Body of pancreas (tissue), 4 donors: Measurements from ENCODE around the gene SSBP4. TPM values are rescaled to one million over a fixed set of nuclear protein-coding genes. Genes with fewer than 3 reads are reported as not detected.

Source experiments
- ATAC-seq: fragments of 150-250 bp; one replicate; pipeline ENCODE4 v1.9.1; 2016
- DNase-seq, 4 donors: peaks; one replicate each; pipeline ENCODE4 v3.0.0-alpha.2; 2019
- H3K27ac ChIP-seq, 4 donors: fragments of 200-600 bp; sonication (generic); 1 replicate in 3 of 4; 2 replicates in 1 of 4; pipeline versions ENCODE4 v1.5.1 to v1.6.1; 2016 to 2019; ENCODE audit warnings: mild to moderate bottlenecking in 1 of 4, mixed read lengths in 1 of 4, moderate library complexity in 1 of 4
- H3K27me3 ChIP-seq, 2 donors: fragments of 200-600 bp; sonication (generic); one replicate each; pipeline ENCODE4 v1.6.0; 2016; ENCODE audit warnings: mild to moderate bottlenecking in 1 of 2
- H3K36me3 ChIP-seq, 2 donors: fragments of 200-600 bp; sonication (generic); replicated peaks in 1 of 2; 2 replicates each; pipeline ENCODE4 v1.5.1; 2016; ENCODE audit warnings: low read depth in 2 of 2; ENCODE audit not compliant: insufficient read depth in 1 of 2
- H3K4me1 ChIP-seq: fragments of 200-600 bp; sonication (generic); one replicate; pipeline ENCODE4 v1.6.0; 2016
- H3K4me3 ChIP-seq, 2 donors: fragments of 200-600 bp; sonication (generic); 1 replicate in 1 of 2; 2 replicates in 1 of 2; pipeline ENCODE4 v1.5.1; 2016 to 2019
- H3K9me3 ChIP-seq, 3 donors: fragments of 200-600 bp; sonication (generic); 1 replicate in 2 of 3; 2 replicates in 1 of 3; pipeline ENCODE4 v1.5.1; 2016
- CTCF ChIP-seq, 7 experiments: fragments of 450-650 bp in 4 of 7; fragments of 200-600 bp in 3 of 7; sonication (generic) in 3 of 7; IDR thresholded peaks; one replicate each; pipeline ENCODE4 v1.5.1; 2016 to 2019; ENCODE audit warnings: antibody characterized with exemption in 7 of 7
- POLR2A ChIP-seq, 3 donors: fragments of 450-650 bp; IDR thresholded peaks; one replicate each; pipeline ENCODE4 v1.6.1; 2016; ENCODE audit warnings: antibody characterized with exemption in 3 of 3, mild to moderate bottlenecking in 2 of 3
- WGBS, 2 donors: methylation state at CpG; one replicate each; pipeline ENCODE4 v1.1.5; 2017; 5-methylcytosine and 5-hydroxymethylcytosine counted together
- intact Hi-C: fragments of 100-400 bp; cut with DNase I; formaldehyde crosslinking; loops from one replicate; pipeline ENCODE4 v1.15.1; 2023
- total RNA-seq, 2 donors: library from RNA; depleted of rRNA; stranded (reverse); fragments of >200 nt; gene quantifications; one replicate each; pipeline ENCODE4 v1.1.0, GENCODE V29; 2016

Gene SSBP4
- total RNA-seq, 2 donors from 2014 or later: 50.1 to 63.9 TPM

DNA sequence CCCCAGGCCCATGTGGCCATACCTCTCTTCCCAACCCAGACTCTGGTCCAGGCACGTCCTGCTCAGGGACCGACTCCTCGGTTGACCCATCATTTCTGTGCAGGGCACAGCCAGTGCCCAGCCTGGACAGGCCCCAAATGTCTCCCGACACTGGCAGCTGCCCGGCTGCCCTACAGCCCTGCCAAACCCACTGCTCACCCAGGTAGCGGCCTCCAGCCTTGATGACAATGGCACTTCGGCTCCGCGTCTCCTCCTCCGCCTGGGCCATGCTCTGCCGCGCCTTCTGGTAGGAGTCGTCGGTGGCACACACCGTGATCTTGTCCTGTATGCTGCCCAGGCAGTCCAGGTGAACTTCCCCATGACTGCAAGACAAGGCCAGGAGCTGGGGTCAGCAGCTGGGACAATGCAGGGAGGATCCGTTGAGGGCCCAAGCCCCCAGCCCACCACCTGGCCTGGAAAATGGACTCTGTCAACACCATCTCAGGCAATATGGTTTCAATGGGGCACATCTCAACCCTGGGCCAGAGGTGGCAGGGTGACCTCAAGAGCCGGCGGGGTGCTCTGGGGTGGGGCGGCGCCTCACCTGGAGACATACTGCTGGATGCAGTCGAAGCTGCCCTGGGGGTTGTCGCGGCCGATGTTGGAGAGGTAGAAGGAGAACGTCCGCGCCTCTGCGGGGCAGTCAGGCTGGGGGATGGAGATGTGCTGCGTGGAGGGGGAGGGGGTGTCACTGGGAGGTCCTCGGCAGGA is 46.2 kb downstream of the SSBP4 start:
- TF ChIP-seq CTCF (IDR thresholded peaks at IDR 0.05): no peak
- TF ChIP-seq POLR2A (IDR thresholded peaks at IDR 0.05): no peak
- H3K36me3 ChIP-seq: peaks cover 0 to 7% of the 10 kb centered on the region in 2 donors
- 81 to 83% methylated on average over 12 to 30 of the region's 30 CpGs for WGBS, 2 donors
- no peak for DNase-seq
- H3K27me3 ChIP-seq: no peaks in the 10 kb centered on the region
- H3K4me1 ChIP-seq: peaks cover 68% of the 10 kb centered on the region
- H3K4me3 ChIP-seq: no peak overlapping the region
- no peaks in the 10 kb centered on the region for H3K9me3 ChIP-seq
- peak overlapping the region; percentile 71 to 89 (median 77) for H3K27ac ChIP-seq
- no peak for ATAC-seq
- intact Hi-C loops: loop anchor here (10.0 kb wide), 1 partner anchor 99 kb away; no protein-coding TSS in a partner anchor

DNA sequence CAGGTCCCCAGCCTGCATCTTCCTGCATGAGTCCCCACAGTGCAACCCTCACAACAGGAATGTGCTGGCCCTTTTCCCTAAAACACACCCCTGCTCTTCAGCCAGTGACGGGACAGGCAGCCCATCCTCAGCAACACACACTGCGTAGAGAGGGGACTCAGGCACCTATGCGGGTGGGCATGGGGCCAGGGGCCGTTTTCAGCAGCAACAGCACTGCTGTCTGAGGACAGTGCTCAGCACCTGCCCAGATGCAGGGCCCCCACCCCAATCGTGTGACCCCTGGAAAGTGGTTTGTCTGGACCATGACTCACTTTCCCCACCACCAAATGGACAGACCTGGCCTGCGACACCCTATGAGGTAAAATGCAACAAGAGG is 46.8 kb downstream of the SSBP4 start:
- intact Hi-C loops: loop anchor here (10.0 kb wide), 1 partner anchor 99 kb away; no protein-coding TSS in a partner anchor
- H3K36me3 ChIP-seq: peaks cover 0 to 5% of the 10 kb centered on the region in 2 donors
- H3K9me3 ChIP-seq: no peaks in the 10 kb centered on the region
- peaks cover 66% of the 10 kb centered on the region for H3K4me1 ChIP-seq
- H3K4me3 ChIP-seq: no peak overlapping the region
- TF ChIP-seq POLR2A (IDR thresholded peaks at IDR 0.05) (no peak), CTCF (IDR thresholded peaks at IDR 0.05) (no peak)
- peak overlapping the region; percentile 71 to 89 (median 77) for H3K27ac ChIP-seq
- ATAC-seq: no peak
- DNase-seq: no peak
- 83 to 100% methylated on average over 1 to 6 of the region's 6 CpGs for WGBS, 2 donors
- no peaks in the 10 kb centered on the region for H3K27me3 ChIP-seq

- ATAC-seq (no peak), DNase-seq (no peak)
- H3K4me1 ChIP-seq: peaks cover 65% of the 10 kb centered on the region
- H3K9me3 ChIP-seq: no peaks in the 10 kb centered on the region
- TF ChIP-seq CTCF (IDR thresholded peaks at IDR 0.05): no peak
- no peak for TF ChIP-seq POLR2A (IDR thresholded peaks at IDR 0.05)
- H3K4me3 ChIP-seq: no peak overlapping the region
- intact Hi-C loops: loop anchor here (10.0 kb wide), 1 partner anchor 98 kb away; no protein-coding TSS in a partner anchor
- peak overlapping the region; percentile 71 to 89 (median 77) for H3K27ac ChIP-seq
- peaks cover 0 to 2% of the 10 kb centered on the region in 2 donors for H3K36me3 ChIP-seq
- 85 to 89% methylated on average over 5 to 10 of the region's 11 CpGs for WGBS, 2 donors
- H3K27me3 ChIP-seq: no peaks in the 10 kb centered on the region
Measured at GRCh38 chr19:18466354-18466753, 47.2 kb downstream of the SSBP4 start.

- H3K27me3 ChIP-seq: no peaks in the 10 kb centered on the region
- 65 to 68% methylated on average over 3 of the region's 3 CpGs for WGBS, 2 donors
- ATAC-seq (no peak), DNase-seq (no peak)
- H3K9me3 ChIP-seq: no peaks in the 10 kb centered on the region
- intact Hi-C loops: loop anchor here (10.0 kb wide), 1 partner anchor 97 kb away; no protein-coding TSS in a partner anchor
- TF ChIP-seq POLR2A (IDR thresholded peaks at IDR 0.05) (no peak), CTCF (IDR thresholded peaks at IDR 0.05) (no peak)
- H3K27ac ChIP-seq: peak overlapping the region in 3 of 4 donors; percentile 82 to 89 (median 86)
- no peak overlapping the region for H3K4me3 ChIP-seq
- peaks cover 65% of the 10 kb centered on the region for H3K4me1 ChIP-seq
- no peaks in the 10 kb centered on the region for H3K36me3 ChIP-seq
Measured at GRCh38 chr19:18467978-18468377, 48.8 kb downstream of the SSBP4 start.
